WTC11 (cell line): Measurements from ENCODE around the gene SLC7A10.

Experiments
- NR3C1 ChIP-seq: sonication (generic); formaldehyde crosslinking; conservative IDR thresholded peaks from 2 replicates; pipeline ENCODE4 v1.8.1; 2023; ENCODE audit warnings: low read depth, mild to moderate bottlenecking, missing genetic modification reagents
- TF ChIP-seq, protein P1 (sequence below): fragments of 200-600 bp; IDR thresholded peaks from 2 replicates; pipeline ENCODE4 v1.8.0; 2022; ENCODE audit warnings: antibody characterized with exemption

DNA sequence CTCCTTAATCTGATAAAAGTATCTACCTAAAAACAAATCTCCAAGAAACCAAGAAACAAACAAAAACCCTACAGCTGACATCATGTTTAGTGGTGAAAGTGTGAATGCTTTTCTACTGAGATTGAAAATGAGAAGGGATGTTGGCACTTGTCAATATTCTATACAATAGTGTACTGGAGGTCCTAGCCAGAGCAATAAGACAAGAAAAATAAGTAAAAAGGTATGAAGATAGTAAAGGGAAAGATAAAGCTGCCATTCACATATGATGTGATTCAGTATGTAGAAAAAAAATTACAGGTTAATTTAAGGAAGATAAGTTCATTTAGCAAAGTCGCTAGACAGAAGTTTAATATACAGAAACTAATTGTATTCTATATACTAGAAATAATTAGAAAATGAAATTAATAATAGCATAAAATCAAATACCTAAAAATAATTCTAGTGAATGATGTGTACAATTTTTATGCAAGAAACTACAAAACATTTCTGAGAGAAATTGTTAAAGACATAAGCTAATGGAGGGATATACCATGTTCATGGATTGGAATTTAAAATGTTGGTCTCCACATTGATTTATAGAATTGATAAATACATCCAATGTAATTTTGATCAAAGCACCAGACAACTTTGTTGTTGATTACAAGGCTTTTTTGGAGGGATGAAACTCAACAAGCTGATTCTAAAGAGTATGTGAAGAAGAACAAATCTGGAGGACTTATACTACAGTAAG lies 2.4 kb upstream of the SLC7A10 start:
- TF ChIP-seq, protein P1, sequence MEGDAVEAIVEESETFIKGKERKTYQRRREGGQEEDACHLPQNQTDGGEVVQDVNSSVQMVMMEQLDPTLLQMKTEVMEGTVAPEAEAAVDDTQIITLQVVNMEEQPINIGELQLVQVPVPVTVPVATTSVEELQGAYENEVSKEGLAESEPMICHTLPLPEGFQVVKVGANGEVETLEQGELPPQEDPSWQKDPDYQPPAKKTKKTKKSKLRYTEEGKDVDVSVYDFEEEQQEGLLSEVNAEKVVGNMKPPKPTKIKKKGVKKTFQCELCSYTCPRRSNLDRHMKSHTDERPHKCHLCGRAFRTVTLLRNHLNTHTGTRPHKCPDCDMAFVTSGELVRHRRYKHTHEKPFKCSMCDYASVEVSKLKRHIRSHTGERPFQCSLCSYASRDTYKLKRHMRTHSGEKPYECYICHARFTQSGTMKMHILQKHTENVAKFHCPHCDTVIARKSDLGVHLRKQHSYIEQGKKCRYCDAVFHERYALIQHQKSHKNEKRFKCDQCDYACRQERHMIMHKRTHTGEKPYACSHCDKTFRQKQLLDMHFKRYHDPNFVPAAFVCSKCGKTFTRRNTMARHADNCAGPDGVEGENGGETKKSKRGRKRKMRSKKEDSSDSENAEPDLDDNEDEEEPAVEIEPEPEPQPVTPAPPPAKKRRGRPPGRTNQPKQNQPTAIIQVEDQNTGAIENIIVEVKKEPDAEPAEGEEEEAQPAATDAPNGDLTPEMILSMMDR = no peak
- TF ChIP-seq NR3C1 (CRISPR knock-in tag) = no peak
